Activated CD4-positive, alpha-beta T cell treated with anti-CD3 and anti-CD28 coated beads, Interleukin-2, amount 50 U/mL, for 16 hours (primary cell): ENCODE results near the gene EFEMP1.

ENCODE experiments used
- DNase-seq: peaks from one replicate; pipeline ENCODE4 v3.0.0-alpha.2; 2020

Gene EFEMP1

DNA sequence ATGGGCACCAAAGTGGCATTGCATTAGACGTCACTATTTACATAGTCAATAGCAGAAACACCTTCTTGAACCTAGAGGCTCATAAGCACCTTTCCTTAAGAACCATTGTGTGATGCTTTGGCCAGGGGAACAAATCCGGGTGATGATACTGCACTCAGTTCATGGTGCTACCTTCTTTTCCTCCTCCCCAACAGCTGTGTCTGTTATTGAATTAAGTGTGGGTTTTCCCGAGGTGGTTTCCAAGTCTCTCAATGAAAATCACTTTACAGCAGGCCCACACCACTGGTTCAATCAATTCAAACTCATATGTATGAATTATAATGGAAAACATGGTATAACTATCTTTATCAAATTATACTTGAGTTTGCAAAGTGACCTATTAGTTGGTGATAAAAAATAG is 9.3 kb upstream of the EFEMP1 start:
- no peak for DNase-seq

DNA sequence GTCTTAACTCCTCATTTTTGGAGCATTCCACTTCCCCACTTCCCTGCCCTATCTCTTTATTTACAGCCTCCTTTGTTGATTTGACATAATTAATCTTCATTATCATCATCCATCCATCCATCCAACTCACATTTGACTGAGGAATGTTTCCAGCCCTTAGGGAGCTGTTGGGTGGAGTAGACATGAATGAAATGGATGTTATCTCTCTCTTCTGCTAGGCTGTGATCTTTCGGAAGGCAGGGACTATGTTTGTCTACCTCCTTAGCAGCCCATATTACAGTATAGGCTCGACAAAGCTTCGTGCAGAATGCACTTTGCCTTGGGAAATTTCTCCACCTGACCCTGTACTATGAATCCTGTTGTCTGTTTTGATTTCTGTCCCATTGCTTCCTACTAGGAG is 7.7 kb upstream of the EFEMP1 start:
- DNase-seq = no peak

- no peak for DNase-seq
Observed at GRCh38 chr2:55929476-55929875, 5.9 kb upstream of the EFEMP1 start.

DNA sequence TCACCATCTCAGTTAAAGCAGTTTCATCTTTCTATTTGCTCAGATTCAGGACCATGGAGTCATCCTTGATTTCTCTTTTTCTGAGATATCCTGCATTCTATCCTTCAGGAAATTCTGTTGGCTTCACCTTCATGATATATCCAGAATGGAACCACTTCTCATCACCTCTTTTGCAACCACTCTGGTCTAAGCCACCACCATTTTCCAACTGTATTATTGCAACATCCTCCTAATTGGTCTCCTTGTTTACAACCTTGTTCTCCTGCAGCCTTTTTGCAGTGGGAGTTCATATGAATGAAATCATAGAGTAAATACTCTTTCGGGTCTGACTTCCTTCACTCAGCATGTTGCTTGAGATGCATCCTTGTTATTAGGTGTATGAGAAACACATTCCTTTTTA is 3.4 kb upstream of the EFEMP1 start:
- DNase-seq = no peak

DNA sequence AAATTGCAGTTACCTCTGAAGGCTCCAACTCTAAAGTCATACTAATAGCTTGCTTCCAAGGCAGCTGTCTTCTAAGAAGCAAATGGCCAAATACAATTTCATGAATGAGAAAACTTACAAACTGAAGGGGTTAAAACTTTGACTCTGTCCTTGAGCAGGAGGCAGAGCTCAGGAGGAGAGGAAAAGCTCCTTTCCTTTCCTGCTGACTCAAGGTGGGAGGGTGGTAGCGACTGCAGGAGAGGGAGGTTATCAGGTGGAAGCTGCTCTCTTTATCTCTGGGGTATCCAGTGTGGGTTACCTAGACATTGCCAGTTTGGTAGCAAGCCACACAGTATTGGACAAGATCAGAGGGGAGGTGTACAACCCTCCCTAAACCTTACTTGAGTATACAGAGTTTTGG is 2.7 kb upstream of the EFEMP1 start:
- DNase-seq = no peak

- no peak for DNase-seq
Observed at GRCh38 chr2:55923982-55924321, 370 bp upstream of the EFEMP1 start.

- no peak for DNase-seq
Observed at GRCh38 chr2:55922291-55922907, 1.2 kb downstream of the EFEMP1 start.

GRCh38 chr2:55919574-55919973 is 4.0 kb downstream of the EFEMP1 start:
- DNase-seq = no peak

DNA sequence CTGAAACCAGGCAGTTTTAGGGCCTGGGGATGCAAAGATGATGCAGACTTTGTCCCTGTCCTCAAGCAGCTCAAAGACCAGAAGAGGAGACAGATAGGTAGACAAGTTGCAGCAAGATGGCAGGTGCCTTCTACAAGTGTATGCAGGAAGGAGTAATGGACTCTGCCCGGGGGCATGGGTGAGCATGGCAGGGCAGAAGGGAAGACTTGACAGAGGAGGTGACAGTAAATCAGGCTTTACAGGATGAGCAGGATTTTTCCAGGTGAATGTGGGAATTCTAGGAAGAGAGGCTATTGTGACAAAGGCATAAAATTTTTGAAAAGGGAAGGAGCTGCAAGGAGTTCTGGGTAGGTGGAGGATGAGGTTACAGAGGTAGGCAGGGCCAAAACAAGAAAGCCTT is 4.7 kb downstream of the EFEMP1 start:
- no peak for DNase-seq

- no peak for DNase-seq
Observed at GRCh38 chr2:55917713-55918390, 5.7 kb downstream of the EFEMP1 start.

- DNase-seq = no peak
Observed at GRCh38 chr2:55917117-55917516, 6.5 kb downstream of the EFEMP1 start.

DNA sequence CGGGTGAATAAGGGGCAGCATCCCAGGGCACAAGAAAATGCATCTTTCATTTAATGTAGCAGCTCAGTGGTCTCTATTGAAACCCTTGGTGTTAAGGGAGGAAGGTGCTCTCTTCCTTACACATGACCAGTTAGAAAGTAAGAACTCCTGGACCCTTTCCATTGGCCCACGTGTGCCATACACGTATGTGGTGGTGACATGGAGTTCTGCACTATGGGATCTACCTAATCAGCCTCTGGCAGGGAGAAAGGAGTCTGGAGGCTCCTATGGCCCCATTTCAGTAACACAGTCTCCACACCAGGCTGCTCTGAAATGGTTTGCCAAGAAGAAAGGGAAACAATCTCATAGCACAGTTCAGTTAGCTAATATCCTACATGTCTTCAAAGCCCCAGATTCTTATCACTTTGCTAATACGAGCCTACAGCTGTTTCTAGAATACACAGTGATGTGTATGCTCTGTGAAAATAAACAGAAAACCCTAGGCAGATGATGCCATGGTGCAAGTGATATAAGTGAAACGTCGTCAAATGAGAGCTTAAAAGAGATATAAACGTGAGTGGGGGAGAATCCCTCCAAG is 7.0 kb downstream of the EFEMP1 start:
- DNase-seq = no peak

- DNase-seq = no peak
Observed at GRCh38 chr2:55914786-55915185, 8.8 kb downstream of the EFEMP1 start.

DNA sequence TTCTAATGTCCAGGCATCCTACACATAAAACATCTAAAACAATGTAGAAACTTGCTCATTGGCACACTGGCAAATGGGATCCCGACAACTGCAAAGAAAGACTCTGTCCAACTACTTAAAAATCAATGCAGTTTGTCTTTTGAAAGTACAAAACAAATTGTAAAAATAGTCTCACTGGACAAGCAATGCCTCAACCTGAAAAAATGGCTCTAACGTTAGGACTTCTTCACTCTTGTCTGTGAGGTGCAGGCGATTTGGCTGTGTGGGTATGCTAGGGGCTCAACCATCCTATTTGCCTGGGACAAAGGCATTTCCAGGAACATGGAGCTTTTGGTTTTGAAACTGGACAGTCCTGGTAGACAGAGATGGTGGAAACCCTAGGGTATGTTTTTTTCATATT is 10.7 kb downstream of the EFEMP1 start:
- DNase-seq = no peak

GRCh38 chr2:55910077-55910476 is 13.5 kb downstream of the EFEMP1 start:
- DNase-seq = no peak

GRCh38 chr2:55907686-55908085 is 15.9 kb downstream of the EFEMP1 start:
- DNase-seq = no peak

DNA sequence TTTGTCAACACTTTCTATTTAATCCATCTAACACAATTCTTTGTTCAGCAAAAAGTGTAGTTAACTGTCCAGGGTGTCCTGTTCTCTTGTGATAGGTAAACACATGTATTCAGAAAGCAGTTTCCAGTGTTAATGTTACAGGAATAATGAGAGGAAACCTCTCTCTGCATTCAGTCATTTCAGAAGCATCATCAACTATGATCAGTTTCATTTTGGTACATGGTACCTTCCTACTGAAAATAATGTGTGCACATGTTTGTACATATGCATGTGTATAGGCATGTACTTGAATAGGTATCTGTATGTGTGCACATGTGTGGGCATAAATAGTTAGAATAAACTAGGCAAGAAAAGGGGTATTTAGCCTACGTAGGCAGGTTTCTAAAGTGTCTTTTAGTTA is 16.6 kb downstream of the EFEMP1 start:
- no peak for DNase-seq

GRCh38 chr2:55903727-55904126 is 19.9 kb downstream of the EFEMP1 start:
- no peak for DNase-seq

DNA sequence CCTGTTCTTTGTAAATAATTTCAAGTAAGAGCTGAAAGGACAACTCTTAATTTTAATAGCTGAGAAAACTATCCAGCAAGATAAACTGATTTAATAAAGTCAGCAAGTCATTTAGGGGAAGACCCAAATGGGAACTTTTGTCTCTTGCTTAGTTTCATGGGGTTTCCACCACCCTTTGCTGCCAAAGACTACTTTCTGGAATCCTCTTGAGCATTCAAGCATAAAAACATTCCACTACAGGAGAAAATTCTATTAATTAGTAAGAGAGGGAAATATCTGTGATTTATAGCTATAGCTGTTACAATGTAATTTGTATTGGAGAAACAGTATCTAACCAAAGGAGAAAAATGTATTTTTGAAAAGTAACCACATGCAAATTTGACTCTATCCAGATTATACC is 20.6 kb downstream of the EFEMP1 start:
- DNase-seq = no peak

- no peak for DNase-seq
Observed at GRCh38 chr2:55902429-55902828, 21.2 kb downstream of the EFEMP1 start.

GRCh38 chr2:55901941-55902340 is 21.6 kb downstream of the EFEMP1 start:
- DNase-seq = no peak

DNA sequence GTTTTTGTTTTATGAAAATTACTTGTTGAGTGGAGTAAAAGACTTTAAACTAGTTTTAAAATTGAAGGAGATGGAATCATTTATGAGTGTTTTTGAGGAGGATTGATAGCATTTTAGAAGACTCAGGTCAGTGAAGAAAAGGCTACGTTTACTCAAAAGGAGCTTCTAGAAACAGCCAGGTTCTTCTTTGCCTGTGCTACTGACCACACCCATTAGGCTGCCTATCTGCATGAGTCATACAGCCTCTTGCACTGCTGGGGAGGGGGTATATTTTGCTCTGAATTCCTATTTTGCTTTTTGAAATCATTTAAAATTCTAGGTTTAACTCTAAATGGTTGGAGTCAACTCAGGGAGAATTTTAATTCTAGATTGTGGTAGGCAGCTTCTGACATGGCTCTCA is 22.3 kb downstream of the EFEMP1 start:
- DNase-seq = no peak

GRCh38 chr2:55899881-55900280 is 23.7 kb downstream of the EFEMP1 start:
- DNase-seq = no peak

- DNase-seq = no peak
Observed at GRCh38 chr2:55898386-55899040, 25.1 kb downstream of the EFEMP1 start.
